GM18507 (cell line): Measurements from ENCODE around the gene DUSP15.
"Not testable (repeated sequence)": the region's sequence is repeated elsewhere in the genome, so short reads cannot be mapped to it uniquely, and the experiment has no call there.

Experiments used
- DNase-seq: peaks from one replicate; pipeline ENCODE4 v3.0.0; 2011; ENCODE audit warnings: low read depth; ENCODE audit not compliant: insufficient read length; ENCODE audit errors: extremely low spot score
- FAIRE-seq: peaks from 2 replicates; lab custom pipeline; 2011; peaks lifted over from hg19 to GRCh38; lab: Jason Lieb, UNC

Gene DUSP15

GRCh38 chr20:31842471-31843157 is 27.7 kb downstream of the DUSP15 start:
- DNase-seq: no peak
- no peak for FAIRE-seq

GRCh38 chr20:31841928-31842327 is 28.4 kb downstream of the DUSP15 start:
- DNase-seq: no peak
- no peak for FAIRE-seq

- no peak for FAIRE-seq
- DNase-seq: no peak
Measured at GRCh38 chr20:31840906-31841816, 29.2 kb downstream of the DUSP15 start.

GRCh38 chr20:31839782-31840487 is 30.4 kb downstream of the DUSP15 start:
- DNase-seq: no peak
- no peak for FAIRE-seq

GRCh38 chr20:31838646-31839292 is 31.6 kb downstream of the DUSP15 start:
- no peak for FAIRE-seq

GRCh38 chr20:31837896-31838397 is 32.4 kb downstream of the DUSP15 start:
- no peak for DNase-seq
- FAIRE-seq: no peak

More at GRCh38 chr20:31838646-31839292, 31.6 kb downstream of the DUSP15 start:
- DNase-seq: no peak

DNA sequence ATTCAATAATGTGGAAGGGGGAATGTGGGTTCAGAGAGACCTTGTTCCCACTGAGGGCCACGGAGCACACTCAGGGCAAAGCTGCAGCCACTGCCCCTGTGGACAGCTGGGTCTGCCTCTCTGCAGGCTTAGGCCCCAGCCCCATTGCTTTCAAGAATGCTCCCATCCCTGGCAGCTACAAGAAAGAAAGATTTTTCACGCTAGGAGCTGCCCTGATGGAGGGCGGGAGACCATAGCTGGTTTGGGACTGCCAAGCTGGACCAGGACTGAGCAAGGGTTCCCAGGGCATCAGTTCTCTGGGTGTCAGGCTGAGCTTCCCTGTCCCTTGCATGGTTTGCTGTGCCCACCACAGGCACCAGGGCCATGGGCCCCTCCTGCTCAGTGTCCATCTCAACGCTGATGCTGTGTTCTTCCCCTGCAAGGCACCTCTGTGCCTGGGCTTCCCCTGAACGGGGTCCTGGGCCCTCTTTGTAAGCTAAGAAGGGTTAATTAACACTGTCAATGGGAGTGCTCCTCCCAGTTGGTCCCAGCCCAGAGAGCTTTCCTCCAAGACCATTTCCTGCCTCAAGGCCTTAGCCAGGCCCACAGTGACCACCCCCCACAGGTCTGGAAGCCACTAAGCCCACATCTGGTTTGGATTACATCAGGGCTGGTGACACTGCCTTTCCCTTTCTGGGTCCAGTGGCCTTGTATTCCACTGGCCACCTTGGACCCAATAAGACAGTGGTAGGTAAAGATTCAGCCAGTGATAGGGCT is 33.3 kb downstream of the DUSP15 start:
- DNase-seq (no peak), FAIRE-seq (no peak)

DNA sequence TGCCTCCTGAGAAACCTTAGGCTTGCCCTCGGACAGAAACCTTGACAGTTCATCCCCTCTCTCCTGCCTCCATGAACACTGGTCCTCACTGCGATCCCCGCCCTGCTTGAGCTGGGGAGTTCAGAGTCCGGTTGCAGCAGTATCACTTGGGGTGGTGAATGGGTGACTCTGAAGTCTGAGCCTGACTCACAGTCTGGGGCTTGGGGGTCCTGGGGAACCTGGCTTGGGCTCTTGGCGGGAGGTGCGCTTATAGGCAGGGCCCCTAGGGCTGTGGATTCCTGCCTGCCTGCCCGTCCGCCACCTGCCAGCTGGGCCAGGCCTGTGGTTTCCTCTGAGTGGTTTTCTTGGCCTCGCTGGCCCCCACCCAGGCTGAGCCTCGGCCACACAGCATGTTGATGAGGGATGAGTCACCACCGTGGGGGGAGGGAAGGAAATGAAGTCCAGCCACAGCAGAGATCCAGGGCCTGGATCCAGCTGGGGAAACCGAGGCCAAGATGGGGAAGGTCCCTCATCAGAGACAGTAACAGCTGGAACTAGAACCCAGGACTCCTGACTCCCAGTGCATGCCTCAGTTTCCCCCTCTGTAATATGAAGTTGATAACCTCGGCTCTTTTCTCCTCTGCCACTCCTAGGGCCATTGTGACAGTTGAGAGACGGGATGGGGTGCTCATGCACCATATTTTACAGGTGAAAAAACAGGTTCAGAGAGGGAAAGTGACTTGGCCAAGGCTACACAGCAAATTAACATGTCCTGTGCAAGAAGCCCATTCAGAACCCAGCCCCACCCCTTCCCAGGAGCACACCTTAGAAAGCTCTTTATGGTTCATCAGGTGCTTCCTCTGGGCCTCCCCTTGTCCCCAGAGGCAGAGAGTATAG is 34.1 kb downstream of the DUSP15 start:
- DNase-seq: peak; percentile 51
- FAIRE-seq: peak; percentile 64

- no peak for DNase-seq
- no peak for FAIRE-seq
Measured at GRCh38 chr20:31835554-31835953, 34.8 kb downstream of the DUSP15 start.

- DNase-seq (no peak), FAIRE-seq (no peak)
Measured at GRCh38 chr20:31833931-31834521, 36.3 kb downstream of the DUSP15 start.

DNA sequence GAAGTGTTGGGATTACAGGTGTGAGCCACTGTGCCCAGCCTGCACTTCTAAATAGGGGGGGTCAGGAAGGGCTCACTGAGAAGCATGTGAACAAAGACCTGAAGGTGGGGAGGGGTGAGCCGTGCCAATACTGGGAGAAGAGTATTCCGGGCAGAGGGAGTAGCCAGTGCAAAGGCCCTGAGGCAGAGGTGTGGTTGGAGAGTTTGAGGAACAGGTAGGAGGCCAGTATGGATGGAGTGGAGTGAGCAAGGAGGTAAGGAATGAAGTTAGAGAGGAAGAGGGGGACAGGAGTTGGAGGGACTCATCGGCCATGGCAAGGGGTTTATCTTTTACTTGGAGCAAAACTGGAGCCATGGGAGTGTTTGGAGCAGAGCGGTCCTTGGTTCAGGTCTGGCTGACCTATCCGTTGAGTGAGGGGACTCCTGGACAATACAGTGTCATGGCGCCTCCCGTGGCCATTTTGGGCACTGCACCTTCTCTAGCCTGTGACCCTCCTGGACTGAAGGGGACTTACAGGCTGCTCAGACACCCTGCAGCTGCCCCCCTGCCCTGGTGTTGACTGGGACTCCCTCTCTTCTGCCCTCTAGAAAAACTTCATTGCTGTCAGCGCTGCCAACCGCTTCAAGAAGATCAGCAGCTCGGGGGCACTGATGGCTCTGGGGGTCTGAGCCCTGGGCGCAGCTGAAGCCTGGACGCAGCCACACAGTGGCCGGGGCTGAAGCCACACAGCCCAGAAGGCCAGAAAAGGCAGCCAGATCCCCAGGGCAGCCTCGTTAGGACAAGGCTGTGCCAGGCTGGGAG is 37.0 kb downstream of the DUSP15 start:
- DNase-seq (peak; percentile 55), FAIRE-seq (peak; percentile 15)

- no peak for DNase-seq
- FAIRE-seq: no peak
Measured at GRCh38 chr20:31831771-31832306, 38.5 kb downstream of the DUSP15 start.

DNA sequence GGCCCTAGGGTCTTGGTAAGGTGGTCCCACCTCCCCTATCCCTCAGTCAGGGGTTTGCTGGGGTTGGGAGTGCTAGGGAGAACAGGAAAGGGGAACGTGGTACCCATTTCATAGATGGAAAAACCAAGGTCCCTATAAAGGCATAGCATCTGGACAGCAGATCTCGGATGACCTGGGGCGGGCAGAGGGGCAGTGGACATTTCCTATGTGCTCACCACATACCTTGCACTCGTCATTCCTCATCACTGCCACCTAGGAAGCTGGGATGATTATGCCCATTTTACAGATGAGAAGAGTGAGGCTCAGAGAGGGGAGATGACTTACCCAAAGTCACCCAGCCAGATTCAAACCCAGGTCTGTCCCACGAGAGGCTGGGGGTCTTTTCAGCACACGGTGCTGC is 39.1 kb downstream of the DUSP15 start:
- DNase-seq (no peak), FAIRE-seq (no peak)

DNA sequence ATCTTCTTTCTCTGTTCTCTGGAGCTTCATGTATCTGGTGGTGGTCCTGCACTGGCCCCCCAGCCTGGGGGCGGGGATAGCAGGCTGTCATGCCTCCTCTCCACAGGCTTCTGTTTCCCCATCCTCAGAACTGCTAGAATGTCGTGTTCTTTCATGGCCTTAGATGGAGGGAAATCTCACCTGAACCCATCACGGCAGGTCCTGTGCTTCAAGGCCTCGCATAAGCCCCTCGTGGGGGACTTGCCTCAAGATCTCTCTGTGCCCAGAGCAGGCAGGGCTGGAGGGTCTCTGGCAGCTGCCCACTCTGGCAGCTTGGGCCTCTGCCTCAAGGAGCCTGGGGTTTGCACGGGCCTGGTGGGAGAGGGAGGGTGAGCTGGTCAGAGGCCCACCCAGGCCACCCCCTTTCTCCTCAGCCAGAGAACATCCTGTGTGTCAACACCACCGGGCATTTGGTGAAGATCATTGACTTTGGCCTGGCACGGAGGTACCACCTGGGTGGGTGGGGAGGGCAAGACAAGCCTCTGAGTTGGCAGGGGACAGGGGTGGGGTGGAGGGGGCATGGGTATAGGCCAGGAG is 39.8 kb downstream of the DUSP15 start:
- FAIRE-seq: no peak
- no peak for DNase-seq

DNA sequence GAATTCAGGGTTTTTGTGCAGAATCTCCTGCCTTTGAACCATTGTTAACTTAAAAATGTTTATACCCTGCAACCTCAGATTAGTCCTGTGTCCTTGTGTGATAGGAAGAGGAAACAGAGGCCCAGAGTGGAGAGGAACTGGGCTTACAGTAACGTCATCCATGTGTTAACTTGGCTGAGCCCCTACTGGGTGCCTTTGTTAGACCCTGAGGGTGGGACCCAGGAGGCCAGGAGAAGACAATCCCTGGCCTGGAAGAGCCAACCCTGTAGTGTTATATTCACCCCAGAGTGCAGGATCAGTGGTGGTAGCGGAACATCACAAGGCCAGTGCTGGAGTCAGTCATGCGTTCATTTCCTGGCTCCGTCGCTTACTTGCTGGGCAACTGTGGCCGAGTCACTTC is 40.6 kb downstream of the DUSP15 start:
- DNase-seq: no peak
- no peak for FAIRE-seq

GRCh38 chr20:31828016-31828415 is 42.3 kb downstream of the DUSP15 start:
- FAIRE-seq, DNase-seq: not testable (repeated sequence)
